HL-60/S4 (cell line): ENCODE results near the gene EPHB3.

ENCODE experiments used
- in situ Hi-C: fragments of 300-500 bp; cut with MboI; formaldehyde crosslinking; loops from 2 replicates; pipeline ENCODE4 v1.14.3; 2022; ENCODE audit warnings: low sequenced_read_pairs

EPHB3 gene

DNA sequence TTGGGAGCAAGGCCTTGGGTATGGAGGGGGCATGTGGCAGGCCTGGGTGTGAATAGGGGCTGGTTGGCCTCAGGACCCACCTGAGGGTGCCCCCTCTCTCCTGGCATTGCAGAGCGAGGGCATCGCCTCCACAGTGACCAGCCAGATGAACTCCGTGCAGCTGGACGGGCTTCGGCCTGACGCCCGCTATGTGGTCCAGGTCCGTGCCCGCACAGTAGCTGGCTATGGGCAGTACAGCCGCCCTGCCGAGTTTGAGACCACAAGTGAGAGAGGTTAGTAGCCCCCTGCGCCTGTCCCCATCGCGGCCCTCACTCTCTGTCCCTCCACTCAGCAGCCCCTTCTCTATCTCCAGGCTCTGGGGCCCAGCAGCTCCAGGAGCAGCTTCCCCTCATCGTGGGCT is 16.0 kb downstream of the EPHB3 start:
- in situ Hi-C loops, result no loop called here

GRCh38 chr3:184578218-184578617 is 16.6 kb downstream of the EPHB3 start:
- in situ Hi-C loops, result no loop called here

GRCh38 chr3:184578822-184579221 is 17.2 kb downstream of the EPHB3 start:
- in situ Hi-C loops, result no loop called here

DNA sequence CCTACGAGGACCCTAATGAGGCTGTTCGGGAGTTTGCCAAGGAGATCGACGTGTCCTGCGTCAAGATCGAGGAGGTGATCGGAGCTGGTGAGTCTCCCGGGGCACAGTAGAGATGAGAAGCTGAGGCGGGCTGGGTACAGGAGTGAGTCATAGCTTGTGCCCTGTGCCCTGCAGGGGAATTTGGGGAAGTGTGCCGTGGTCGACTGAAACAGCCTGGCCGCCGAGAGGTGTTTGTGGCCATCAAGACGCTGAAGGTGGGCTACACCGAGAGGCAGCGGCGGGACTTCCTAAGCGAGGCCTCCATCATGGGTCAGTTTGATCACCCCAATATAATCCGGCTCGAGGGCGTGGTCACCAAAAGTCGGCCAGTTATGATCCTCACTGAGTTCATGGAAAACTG is 17.9 kb downstream of the EPHB3 start:
- in situ Hi-C loops, result no loop called here

GRCh38 chr3:184580376-184580775 is 18.8 kb downstream of the EPHB3 start:
- in situ Hi-C loops, result no loop called here

DNA sequence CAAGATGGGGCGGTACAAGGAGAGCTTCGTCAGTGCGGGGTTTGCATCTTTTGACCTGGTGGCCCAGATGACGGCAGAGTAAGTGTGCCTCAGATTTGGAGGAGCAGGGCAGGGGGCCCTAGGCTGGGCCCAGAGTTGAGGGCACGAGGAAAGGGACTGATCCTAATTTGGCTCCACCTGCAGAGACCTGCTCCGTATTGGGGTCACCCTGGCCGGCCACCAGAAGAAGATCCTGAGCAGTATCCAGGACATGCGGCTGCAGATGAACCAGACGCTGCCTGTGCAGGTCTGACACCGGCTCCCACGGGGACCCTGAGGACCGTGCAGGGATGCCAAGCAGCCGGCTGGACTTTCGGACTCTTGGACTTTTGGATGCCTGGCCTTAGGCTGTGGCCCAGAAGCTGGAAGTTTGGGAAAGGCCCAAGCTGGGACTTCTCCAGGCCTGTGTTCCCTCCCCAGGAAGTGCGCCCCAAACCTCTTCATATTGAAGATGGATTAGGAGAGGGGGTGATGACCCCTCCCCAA is 19.8 kb downstream of the EPHB3 start:
- in situ Hi-C loops, result no loop called here

- in situ Hi-C loops, result no loop called here
Measured at GRCh38 chr3:184582646-184583577, 21.3 kb downstream of the EPHB3 start.

DNA sequence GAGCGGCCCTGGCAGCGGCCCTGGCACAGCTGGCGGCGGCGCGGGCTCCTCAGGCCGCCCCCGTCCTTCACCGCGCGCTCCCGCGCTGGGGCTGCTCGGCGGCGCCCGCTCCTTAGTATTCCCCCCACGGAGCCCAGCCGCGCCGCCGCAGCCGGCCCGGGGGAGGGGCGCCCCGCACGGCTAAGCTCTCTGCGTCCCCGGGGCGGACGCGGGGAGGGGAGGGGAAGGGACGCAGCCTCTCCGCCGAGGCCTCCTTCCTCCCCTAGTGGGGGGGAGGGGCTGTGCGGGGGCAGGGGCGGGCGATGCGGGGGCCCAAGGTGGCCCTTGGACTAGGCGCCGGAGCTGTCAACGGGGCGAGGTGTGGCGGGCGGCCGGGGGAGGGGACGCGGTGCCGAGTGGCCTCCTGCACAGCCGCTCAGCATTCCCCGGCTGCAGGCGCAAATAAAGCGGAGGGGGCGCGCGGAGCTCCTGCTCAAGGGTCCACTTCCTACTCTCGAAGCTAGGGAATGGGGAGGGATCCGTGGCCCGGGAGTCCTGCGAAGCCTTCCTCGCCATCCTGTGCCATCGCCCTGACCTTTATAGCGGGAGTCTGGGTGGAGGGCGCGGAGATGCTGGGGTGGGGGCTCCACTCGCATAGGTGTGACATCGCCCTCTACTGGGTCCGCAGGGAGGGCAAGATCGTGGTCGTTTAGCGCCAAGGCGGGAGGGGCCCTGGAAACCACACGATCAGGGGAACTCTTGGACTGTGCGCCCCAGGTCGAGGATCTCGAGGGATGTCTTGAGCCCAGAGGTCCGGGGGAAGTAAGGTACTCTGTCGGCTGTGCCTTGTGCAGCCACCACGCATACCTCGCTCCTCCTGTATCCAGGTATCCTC is 22.2 kb downstream of the EPHB3 start:
- in situ Hi-C loops, result no loop called here

GRCh38 chr3:184584464-184584891 is 22.9 kb downstream of the EPHB3 start:
- in situ Hi-C loops, result no loop called here

- in situ Hi-C loops, result no loop called here
Measured at GRCh38 chr3:184585545-184585944, 24.0 kb downstream of the EPHB3 start.

DNA sequence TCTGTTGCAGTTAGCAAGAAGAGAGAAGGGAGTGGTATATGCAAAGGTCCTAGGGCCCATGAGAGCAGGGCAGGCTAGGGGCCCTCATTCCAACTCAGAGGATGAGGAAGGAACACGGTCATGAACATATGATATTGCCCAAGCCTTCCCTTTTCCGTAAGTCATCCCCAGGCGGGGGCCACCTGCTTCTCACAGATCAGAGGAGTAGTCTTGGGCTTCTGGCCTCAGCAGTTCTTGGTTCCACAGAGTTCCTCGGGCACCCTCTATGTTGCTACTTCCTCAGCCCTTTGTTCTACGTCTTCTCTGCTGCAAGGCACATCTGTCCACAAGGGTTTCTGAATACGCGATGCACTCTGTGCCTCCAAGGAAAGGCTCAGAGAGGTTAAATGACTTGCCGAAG is 25.3 kb downstream of the EPHB3 start:
- in situ Hi-C loops, result no loop called here

GRCh38 chr3:184588776-184589175 is 27.2 kb downstream of the EPHB3 start:
- in situ Hi-C loops, result no loop called here

- in situ Hi-C loops, result no loop called here
Measured at GRCh38 chr3:184590795-184591194, 29.2 kb downstream of the EPHB3 start.

GRCh38 chr3:184591789-184592188 is 30.2 kb downstream of the EPHB3 start:
- in situ Hi-C loops, result no loop called here

- in situ Hi-C loops, result no loop called here
Measured at GRCh38 chr3:184592371-184593219, 31.0 kb downstream of the EPHB3 start.

GRCh38 chr3:184593220-184593927 is 31.8 kb downstream of the EPHB3 start:
- in situ Hi-C loops, result no loop called here

GRCh38 chr3:184593928-184594303 is 32.3 kb downstream of the EPHB3 start:
- in situ Hi-C loops, result no loop called here

- in situ Hi-C loops, result no loop called here
Measured at GRCh38 chr3:184594371-184595001, 32.9 kb downstream of the EPHB3 start.

DNA sequence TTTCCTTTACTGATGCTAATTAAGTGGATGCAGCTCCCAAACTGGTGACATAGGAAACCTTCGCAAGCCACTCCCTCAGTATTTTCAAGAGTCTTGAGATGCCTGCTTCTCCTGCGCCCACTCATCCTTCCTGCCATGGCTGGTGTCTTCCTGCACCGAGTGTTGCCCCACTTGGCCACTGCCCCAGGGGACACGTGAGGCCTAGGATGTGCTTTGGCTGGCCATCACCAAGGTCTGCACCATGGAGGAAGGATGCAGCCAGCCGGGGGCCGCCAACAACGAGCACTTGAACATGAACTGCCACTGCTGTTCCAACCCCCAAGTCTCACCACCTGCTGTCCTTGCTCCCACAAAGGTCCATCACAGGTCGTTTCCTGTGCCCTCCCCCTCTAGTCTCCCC is 34.1 kb downstream of the EPHB3 start:
- in situ Hi-C loops, result no loop called here

DNA sequence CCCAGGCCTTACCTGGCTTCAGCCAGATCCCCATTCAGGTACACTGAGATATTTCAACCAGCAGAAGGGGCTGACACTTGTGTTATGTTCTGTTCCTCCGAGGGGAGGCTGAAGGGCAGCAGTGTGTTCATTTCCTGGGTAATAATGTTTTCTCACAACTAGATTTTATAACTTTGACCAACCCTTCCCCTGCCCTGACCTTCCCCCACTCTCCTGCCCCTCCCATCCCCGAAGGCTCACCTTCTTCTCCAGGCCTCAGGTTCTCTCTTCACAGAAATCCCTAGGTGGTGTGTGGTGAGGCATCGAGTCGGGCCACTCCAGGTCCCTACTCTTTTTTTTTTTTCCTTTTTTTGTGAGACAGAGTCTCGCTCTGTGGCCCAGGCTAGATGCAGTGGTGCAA is 34.6 kb downstream of the EPHB3 start:
- in situ Hi-C loops, result no loop called here
